Measurements from ENCODE around the gene ASF1A.
A peak's percentile ranks its signal among the peaks of the same experiment; 100 is the strongest.

Gene ASF1A

GRCh38 chr6:118871331-118871730 lies 22.6 kb upstream of the ASF1A start:
- no peak for TF ChIP-seq ZNF274 (IDR thresholded peaks at IDR 0.05; ENCODE audit: low read depth, low read length)
- H3K4me3 ChIP-seq (ENCODE audit: low read length): no peak overlapping the region

- no peak for TF ChIP-seq ZNF274 (IDR thresholded peaks at IDR 0.05; ENCODE audit: low read depth, low read length)
- H3K4me3 ChIP-seq (ENCODE audit: low read length): no peak overlapping the region
Observed at GRCh38 chr6:118872318-118872717, 21.6 kb upstream of the ASF1A start.

GRCh38 chr6:118872726-118873125 lies 21.2 kb upstream of the ASF1A start:
- TF ChIP-seq ZNF274 (IDR thresholded peaks at IDR 0.05; ENCODE audit: low read depth, low read length): no peak
- H3K4me3 ChIP-seq (ENCODE audit: low read length): no peak overlapping the region

- no peak overlapping the region for H3K4me3 ChIP-seq (ENCODE audit: low read length)
- TF ChIP-seq ZNF274 (IDR thresholded peaks at IDR 0.05; ENCODE audit: low read depth, low read length): no peak
Observed at GRCh38 chr6:118873239-118873638, 20.7 kb upstream of the ASF1A start.

GRCh38 chr6:118875672-118876071 lies 18.3 kb upstream of the ASF1A start:
- no peak overlapping the region for H3K4me3 ChIP-seq (ENCODE audit: low read length)
- no peak for TF ChIP-seq ZNF274 (IDR thresholded peaks at IDR 0.05; ENCODE audit: low read depth, low read length)

GRCh38 chr6:118876198-118876597 lies 17.8 kb upstream of the ASF1A start:
- no peak for TF ChIP-seq ZNF274 (IDR thresholded peaks at IDR 0.05; ENCODE audit: low read depth, low read length)
- H3K4me3 ChIP-seq (ENCODE audit: low read length): no peak overlapping the region

DNA sequence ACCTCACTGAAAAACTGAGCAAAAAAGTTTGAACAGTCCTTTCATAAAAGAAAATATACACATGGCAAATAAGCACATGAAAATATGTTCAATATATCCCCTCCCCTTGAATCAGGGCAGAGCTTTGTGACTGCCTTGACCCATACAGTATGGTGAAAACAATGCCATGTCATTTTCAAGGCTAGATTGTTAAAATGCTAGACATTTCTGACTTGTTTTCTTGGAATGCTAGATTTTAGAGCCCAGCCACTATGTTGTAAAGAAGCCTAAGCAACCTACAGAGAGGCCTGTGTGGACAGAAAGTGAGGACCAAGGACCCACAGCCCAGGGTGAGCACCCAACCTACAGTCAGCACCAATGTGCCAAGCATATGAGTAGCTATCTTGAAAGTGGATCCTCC lies 17.1 kb upstream of the ASF1A start:
- no peak overlapping the region for H3K4me3 ChIP-seq (ENCODE audit: low read length)
- no peak for TF ChIP-seq ZNF274 (IDR thresholded peaks at IDR 0.05; ENCODE audit: low read depth, low read length)

DNA sequence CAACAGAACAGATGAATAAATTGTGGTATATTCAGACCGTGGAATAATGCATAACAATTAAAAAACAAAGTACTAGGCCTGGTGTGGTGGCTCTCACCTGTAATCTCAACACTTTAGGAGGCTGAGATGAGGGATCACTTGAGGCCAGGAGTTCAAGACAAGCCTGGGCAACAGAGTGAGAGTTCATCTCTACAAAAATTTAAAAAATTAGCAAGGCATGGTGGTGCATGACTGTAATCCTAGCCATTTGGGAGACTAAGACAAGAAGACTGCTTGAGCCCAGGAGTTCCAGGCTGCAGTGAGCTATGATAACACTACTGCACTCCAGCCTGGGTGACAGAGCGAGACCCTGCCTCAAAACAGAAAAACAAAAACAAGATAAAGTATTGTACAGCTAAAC lies 16.1 kb upstream of the ASF1A start:
- no peak overlapping the region for H3K4me3 ChIP-seq (ENCODE audit: low read length)
- no peak for TF ChIP-seq ZNF274 (IDR thresholded peaks at IDR 0.05; ENCODE audit: low read depth, low read length)

DNA sequence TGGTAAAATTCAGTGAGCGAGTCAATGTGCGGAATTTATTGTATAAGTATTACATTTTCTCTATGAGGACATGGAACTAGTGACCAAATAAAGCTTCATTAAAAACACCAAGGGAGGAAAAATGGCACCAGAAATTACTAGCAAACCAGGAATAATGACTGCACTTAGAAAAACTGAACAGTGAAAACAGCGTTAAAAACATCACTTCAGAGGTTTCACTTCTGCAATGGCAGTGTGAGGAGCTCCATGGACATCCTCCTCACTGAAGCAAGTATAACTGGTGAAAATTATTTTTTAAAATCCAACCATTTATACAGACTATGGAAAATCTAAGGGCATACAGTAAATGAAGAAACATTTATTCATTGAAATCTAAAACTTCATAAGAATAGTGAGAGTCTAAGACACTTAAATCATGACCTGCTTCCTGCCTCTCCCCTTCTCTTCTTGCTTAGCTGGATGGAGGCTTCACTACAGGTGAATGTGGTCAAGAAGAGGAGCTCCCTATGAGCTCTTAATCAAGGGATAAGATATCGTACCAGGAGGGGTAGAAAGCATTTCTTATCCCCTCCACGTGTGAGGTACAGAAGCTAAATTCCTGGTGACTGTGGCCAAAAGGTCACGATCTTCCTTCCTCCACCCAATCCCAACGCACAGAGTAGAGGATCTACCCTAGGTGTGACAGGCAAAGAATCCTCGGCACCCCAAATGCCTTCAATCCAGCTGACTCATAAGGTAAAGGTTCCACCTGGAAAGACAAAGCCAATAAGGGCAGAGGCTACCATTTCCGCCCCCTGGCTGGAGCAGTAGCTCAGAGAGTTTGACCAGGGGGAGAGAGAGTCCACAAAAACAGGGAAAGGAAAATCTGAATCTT lies 12.3 kb upstream of the ASF1A start:
- no peak overlapping the region for H3K4me3 ChIP-seq (ENCODE audit: low read length)

GRCh38 chr6:118882314-118882905 lies 11.5 kb upstream of the ASF1A start:
- H3K4me3 ChIP-seq (ENCODE audit: low read length): no peak overlapping the region
- TF ChIP-seq ZNF274 (IDR thresholded peaks at IDR 0.05; ENCODE audit: low read depth, low read length): no peak

More for the DNA sequence above, 12.3 kb upstream of the ASF1A start:
- no peak for TF ChIP-seq ZNF274 (IDR thresholded peaks at IDR 0.05; ENCODE audit: low read depth, low read length)

DNA sequence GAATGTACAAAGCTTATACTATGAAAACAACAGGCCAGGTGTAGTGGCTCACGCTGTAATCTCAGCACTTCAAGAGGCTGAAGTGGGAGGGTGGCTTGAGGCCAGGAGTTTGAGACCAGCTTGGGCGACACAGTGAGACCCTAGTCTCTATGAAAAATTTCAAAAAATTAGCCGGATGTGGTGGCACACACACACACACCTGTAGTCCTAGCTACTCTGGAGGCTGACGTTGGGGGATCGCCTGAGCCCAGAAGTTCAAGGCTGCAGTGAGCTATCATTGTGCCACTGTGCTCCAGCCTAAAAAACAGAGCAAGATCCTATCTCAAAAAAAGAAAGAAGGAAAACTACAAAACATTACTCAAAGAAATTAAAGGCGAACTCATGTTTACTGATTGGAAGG lies 7.3 kb upstream of the ASF1A start:
- no peak for TF ChIP-seq ZNF274 (IDR thresholded peaks at IDR 0.05; ENCODE audit: low read depth, low read length)
- no peak overlapping the region for H3K4me3 ChIP-seq (ENCODE audit: low read length)

DNA sequence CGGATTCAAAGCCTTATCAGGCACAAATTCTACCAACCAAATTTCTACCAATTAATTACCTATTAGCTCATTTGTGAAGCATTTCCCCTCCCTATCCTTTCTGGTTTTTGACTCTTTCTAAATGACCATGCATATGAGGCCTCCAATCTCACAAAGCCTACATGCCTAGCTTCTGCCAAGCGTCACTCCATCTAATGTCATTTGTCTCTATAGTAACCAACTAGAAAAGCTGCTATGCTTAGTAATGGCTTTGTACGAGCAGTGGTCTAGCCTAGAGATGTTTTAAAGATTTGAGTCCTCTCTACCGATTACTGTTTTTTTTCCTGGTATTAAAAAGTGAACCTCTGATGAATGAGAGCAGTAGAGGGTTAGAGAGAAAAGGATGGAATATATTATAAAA lies 4.8 kb upstream of the ASF1A start:
- no peak for TF ChIP-seq ZNF274 (IDR thresholded peaks at IDR 0.05; ENCODE audit: low read depth, low read length)
- no peak overlapping the region for H3K4me3 ChIP-seq (ENCODE audit: low read length)

DNA sequence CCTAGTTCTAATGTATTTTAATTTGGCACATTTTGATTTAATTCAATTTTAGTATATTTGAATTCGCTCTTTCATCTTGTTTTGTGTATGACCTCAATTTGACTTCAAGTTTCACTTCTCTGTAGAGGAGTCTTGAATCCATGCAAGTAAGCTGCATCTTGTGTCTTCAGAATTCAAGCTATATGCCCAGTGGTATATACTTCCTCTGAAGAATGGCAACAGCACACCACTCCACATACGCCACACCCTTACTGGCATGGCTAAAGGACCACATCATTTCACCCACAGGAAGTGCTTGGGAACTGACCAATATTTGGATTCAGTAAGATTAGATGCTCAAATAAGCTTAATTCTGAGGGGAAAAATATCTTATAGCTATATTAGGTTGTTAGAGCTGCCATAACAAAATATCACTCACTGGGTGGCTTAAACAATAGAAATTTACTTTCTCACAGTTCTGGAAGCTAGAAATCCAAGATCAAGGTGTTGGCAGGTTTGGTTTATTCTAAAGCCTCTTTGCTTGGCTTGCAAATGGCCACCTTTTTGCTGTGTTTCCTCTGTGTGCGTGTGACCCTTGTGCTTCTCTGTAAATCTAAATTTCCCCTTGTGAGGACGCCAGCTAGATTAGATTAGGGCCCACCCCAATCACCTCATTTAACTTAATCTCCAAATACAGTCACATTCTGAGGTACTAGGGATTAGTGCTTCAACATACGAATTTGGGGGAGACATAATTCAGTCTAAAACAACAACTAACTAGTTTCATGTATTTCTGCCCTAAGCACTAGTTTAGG lies 2.8 kb upstream of the ASF1A start:
- TF ChIP-seq ZNF274 (IDR thresholded peaks at IDR 0.05; ENCODE audit: low read depth, low read length): no peak
- peak overlapping the region; percentile 20; the same call in 1 of the 2 replicates for H3K4me3 ChIP-seq (ENCODE audit: low read length)

DNA sequence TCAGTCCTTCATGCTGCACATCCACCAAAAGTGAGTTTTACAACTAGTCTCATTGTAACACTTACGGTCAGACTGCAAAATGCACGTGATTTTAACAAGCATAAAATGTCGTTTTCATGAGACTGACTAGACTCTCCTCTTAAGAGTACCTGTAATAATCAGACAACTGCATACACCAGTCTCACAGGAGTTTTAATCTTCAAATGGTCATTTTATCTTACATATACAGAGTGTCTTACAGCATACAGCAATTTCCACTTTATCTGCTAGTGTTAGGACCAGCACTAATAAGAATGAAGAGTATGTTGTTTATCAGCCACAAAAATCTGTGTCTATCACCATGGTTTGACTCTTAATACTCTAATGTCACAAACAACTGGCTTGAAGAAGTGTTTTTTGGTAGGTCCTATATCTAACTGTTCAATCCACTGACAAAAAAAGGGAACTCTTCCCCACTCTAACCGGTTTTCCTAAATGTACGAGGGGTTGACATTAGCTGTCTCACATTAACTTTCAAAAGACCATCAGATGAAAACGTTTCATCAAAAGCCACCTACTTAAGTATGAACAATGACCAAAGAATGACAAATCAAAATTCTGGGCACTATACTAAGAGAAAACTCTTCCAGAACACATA lies 1.5 kb upstream of the ASF1A start:
- no peak for TF ChIP-seq ZNF274 (IDR thresholded peaks at IDR 0.05; ENCODE audit: low read depth, low read length)
- H3K4me3 ChIP-seq (ENCODE audit: low read length): peak overlapping the region; percentile 87; the same call in 1 of the 2 replicates
